ENCODE results near the gene DOCK4.

The DOCK4 gene

DNA sequence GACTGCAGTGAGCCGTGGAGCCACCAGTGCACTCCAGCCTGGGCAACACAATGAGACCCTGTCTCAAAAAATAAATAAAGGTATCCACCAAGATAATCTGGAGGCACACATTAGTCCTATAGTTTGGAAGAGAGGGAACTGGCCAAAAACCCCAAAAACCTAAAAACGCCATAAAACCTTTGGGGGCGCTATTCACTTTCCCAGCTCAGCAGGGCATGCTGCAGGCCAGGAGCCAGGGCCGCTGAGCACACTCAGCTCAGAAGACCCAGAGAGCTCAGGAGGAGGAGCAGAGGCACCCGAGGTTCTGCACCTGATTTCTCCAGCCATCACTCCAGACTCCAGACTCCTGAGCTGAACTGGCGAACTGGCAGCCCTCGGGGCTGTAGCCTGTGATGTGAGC, 476.7 kb downstream of the DOCK4 start:
- DNase-seq (ENCODE audit: low spot score): no peak

GRCh38 chr7:111728635-111728995, 477.6 kb downstream of the DOCK4 start:
- no peak for DNase-seq (ENCODE audit: low spot score)

- DNase-seq (ENCODE audit: low spot score): no peak
Observed at GRCh38 chr7:111727905-111728634, 478.1 kb downstream of the DOCK4 start.

DNA sequence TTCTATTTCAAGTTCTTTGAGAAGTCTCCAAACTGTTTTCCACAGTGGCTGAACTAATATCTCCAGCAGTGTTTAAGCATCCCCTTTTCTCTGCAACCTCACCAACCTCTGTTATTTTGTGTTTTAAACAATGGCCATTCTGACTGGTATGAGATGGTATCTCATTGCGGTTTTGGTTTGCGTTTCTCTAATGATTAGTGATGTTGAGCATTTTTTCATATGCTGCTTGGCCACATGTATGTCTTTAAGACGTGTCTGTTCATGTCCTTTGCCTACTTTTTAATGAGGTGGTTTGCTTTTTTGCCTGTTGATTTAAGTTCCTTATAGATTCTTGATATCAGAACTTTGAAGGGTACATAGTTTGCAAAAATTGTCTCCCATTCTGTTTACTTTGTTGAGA, 487.3 kb downstream of the DOCK4 start:
- no peak for DNase-seq (ENCODE audit: low spot score)

GRCh38 chr7:111711426-111712065, 494.7 kb downstream of the DOCK4 start:
- no peak for DNase-seq (ENCODE audit: low spot score)

- no peak for DNase-seq (ENCODE audit: low spot score)
Observed at GRCh38 chr7:111710839-111711380, 495.3 kb downstream of the DOCK4 start.

DNA sequence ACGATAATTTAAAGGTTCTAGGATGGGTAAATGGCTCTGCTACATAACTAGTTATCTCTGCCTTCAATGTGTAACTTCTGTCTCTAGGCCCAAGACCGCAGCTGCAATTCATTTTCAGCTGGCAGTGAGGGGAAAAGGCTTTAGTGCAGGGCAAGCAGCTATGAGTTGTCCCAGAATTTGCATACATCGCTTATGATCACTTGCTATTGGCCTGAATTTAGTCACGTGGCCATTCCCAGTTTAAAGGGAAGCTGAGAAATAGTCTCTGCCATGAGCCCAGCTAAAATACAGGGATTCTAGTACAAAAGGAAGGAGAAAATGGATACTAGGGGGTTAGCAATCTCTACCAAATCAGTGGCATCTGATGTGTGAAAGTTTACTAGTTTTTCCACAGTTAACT, 498.1 kb downstream of the DOCK4 start:
- DNase-seq (ENCODE audit: low spot score): no peak

DNA sequence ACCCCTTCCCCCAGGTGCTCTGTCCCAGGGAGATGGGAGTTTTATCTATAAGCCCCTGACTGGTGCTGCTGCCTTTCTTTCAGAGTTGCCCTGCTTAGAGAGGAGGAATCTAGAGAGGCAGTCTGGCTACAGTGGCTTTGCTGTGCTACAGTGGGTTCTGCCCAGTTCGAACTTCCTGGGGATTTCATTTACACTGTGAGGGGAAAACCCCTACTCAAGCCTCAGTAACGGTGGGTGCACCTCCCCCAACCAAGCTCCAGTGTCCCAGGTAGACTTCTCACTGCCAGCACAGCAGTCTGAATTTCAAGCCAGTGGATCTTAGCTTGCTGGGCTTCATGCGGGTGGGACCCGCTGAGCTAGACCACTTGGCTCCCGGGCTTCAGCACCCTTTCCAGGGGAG, 500.4 kb downstream of the DOCK4 start:
- no peak for DNase-seq (ENCODE audit: low spot score)

GRCh38 chr7:111697771-111698170, 508.4 kb downstream of the DOCK4 start:
- DNase-seq (ENCODE audit: low spot score): no peak

DNA sequence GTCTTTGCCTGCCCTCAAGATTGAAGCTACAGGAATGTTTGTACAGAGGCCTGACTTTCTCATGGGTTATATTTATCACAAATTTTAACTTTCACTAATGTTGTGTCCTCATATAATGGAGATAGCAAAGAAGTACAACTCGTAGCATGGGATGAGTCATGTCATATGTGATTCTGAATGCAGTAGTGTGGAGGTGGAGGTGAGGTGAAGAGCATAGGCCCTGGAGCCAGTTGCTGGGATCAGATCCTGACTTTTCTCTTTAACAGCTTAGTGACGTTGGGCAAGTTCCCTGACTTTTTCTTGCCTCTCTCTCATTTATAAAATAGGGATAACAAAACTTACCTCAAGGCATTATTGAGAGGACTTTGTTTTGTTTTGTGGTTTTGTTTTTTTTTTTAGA, 511.8 kb downstream of the DOCK4 start:
- DNase-seq (ENCODE audit: low spot score): no peak

DNA sequence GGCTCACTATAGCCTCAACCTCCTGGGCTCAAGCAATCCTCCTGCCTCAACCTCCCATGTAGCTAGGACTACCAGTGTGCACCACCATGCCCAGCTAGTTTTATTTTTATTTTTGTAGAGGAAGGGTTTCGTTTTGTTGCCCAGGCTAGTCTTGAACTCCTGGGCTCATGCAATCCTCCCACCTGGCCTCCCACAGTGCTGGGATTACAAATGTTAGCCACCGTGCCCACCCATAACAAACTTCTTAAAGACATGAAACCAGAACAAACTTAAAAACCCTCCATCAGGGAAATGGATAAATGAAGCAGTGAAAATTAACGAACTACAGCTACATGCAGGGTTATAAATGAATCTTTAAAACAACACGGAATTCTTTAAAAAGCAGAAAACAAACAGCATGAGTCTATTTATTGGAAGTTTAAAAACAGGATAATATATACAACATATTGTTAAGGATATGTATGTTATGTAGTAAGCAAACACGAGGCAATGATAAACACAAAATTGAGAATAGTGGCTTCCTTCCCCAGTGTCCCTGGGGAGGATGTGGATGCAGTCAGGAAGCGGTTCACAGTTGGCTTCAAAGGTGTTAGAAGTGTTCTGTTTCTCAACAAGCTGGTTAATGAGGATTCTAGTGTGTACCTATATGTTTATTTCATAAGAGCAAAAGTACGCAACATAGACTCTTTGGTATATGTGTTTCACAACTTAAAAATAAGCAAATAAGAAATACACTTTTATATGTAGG, 515.7 kb downstream of the DOCK4 start:
- DNase-seq (ENCODE audit: low spot score): no peak

DNA sequence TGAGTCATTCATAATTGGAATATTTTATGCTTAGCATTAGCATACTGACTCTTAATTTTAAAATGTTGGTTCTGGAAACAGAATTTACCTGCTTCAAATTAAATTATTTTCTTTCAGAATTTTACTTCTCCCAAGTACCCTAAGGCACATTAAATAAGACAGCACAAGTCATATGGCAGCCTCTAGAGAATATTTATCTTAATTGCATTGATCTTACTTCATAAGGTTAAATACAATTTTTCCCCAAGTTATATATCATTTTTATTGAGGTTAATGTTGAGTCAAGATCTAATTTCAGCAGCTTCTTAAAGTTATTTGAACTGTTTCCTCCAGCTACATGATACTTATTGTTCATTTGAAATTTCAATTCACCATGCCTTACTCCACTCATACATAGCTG, 520.9 kb downstream of the DOCK4 start:
- DNase-seq (ENCODE audit: low spot score): no peak

GRCh38 chr7:111682588-111683340, 523.4 kb downstream of the DOCK4 start:
- no peak for DNase-seq (ENCODE audit: low spot score)

DNA sequence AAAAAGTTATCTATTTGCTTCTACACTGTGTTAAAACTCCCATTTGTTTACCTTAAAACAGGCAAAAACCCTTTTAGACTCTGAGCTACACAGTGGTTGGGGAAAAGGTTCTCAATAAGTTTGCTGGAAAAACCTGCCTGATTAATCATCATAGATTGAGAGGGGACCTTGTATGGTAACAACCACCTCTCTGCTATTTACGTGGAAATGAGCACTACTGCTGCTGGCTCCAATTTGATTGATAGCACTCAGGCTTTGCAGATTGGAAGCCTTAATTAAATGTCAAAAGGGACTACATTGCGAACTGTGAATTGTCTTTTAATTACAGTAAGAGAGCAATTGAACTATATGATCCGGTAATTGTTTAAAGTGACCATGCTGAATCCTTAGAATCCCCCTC, 525.0 kb downstream of the DOCK4 start:
- no peak for DNase-seq (ENCODE audit: low spot score)

DNA sequence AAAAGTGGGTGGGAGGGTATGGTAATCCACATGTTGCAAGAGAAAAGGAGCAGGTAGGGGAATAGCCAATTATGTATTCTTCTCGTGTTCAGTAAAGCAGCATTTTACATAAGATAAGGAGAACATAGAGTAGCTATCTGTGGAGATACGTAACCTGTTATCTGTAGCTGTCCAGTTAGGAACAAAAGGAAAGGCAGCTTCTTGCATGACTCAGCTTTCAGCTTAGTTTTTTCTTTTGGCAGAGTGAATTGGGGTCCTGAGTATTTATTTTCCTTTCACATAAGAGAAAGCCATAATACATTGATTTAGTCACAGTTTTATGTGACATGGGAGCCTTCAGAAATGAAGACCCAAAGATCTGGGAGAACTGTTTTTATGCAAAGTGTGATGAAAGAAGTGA, 527.2 kb downstream of the DOCK4 start:
- DNase-seq (ENCODE audit: low spot score): no peak

GRCh38 chr7:111678281-111678680, 527.9 kb downstream of the DOCK4 start:
- no peak for DNase-seq (ENCODE audit: low spot score)

GRCh38 chr7:111677848-111678247, 528.4 kb downstream of the DOCK4 start:
- no peak for DNase-seq (ENCODE audit: low spot score)

DNA sequence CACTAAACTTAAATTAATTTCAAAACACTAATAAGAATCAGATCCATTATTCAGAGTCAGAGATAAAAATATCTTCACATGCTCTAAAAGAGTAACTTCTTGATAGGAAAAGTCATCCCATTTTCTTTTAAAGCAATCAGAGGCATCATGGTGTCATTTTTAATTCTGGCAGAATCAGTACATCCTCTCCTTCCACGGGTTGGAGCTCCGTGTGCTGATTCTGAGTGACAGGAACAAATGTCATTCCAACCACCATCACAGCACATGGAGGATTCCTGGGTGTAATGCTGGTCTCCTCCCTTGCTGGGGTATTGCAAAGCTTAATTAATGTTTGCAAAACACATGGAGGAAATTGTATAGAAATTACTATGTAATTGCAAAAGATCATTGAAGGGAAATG, 529.4 kb downstream of the DOCK4 start:
- DNase-seq (ENCODE audit: low spot score): no peak

Data from CD4-positive, alpha-beta T cell treated with Interleukin-15 for 4 hours (primary cell).